ENCODE results near the gene OR4D6. TPM values are rescaled to one million over a fixed set of nuclear protein-coding genes. Genes with fewer than 3 reads are reported as not detected.

The OR4D6 gene
- not detected in 2 replicates for total RNA-seq

GRCh38 chr11:59456661-59457060 is at the start of gene OR4D6:
TSS of gene OR4D6 (plus strand) at chr11:59456961. CDS start at chr11:59456961, 0 bp downstream.

GRCh38 chr11:59426361-59427067 is 30.2 kb upstream of the OR4D6 start, which contains the start of gene OR5A2:
TSS of gene OR5A2 (minus strand) at chr11:59426413. CDS start at chr11:59422953, 3,460 bp downstream.

GRCh38 chr11:59436169-59436568 is 20.6 kb upstream of the OR4D6 start, which contains the start of gene OR5A1:
TSS of gene OR5A1 (plus strand) at chr11:59436469. CDS start at chr11:59443169, 6,700 bp downstream.

GRCh38 chr11:59473015-59473414 is 16.3 kb downstream of the OR4D6 start, which contains the start of gene OR4D10:
TSS of gene OR4D10 (plus strand) at chr11:59473315. CDS start at chr11:59477430, 4,115 bp downstream.

GRCh38 chr11:59503276-59503675 is 46.5 kb downstream of the OR4D6 start, which contains the start of gene OR4D11:
TSS of gene OR4D11 (plus strand) at chr11:59503576. CDS start at chr11:59503576, 0 bp downstream.

Other genes starting within 250 kb of the OR4D6 start
- gene MPEG1, start 244.0 kb upstream of the OR4D6 start, total RNA-seq = not detected in 2 replicates
- gene OR5AN1, start 98.1 kb upstream of the OR4D6 start, total RNA-seq = not detected in 2 replicates
- gene OR5A2, start 30.5 kb upstream of the OR4D6 start, total RNA-seq = not detected in 2 replicates
- gene OR5A1, start 20.5 kb upstream of the OR4D6 start, total RNA-seq = not detected in 2 replicates
- not detected in 2 replicates for gene OR4D10, start 16.4 kb downstream of the OR4D6 start, total RNA-seq
- not detected in 2 replicates for gene OR4D11, start 46.6 kb downstream of the OR4D6 start, total RNA-seq
- gene OR4D9, start 54.6 kb downstream of the OR4D6 start, total RNA-seq = not detected in 2 replicates
- 36.3 and 36.9 TPM in 2 replicates for gene OSBP, start 158.8 kb downstream of the OR4D6 start, total RNA-seq
- 16.0 and 19.9 TPM in 2 replicates for gene PATL1, start 212.1 kb downstream of the OR4D6 start, total RNA-seq